Right lobe of liver (tissue), 4 donors: ENCODE measurements around the gene TMOD4.

Experiments used
- CTCF ChIP-seq, 4 donors: fragments of 200-600 bp in 3 of 4; fragments of 450-650 bp in 1 of 4; IDR thresholded peaks; one replicate each; pipeline versions ENCODE4 v1.5.1 to v1.8.0; 2016 to 2022; ENCODE audit warnings: antibody characterized with exemption in 4 of 4, mild to moderate bottlenecking in 2 of 4
- POLR2A ChIP-seq: fragments of 450-650 bp; IDR thresholded peaks from one replicate; pipeline ENCODE4 v1.6.1; 2017; ENCODE audit warnings: antibody characterized with exemption, mild to moderate bottlenecking
- donor health status: DM: no; HTN: no; CAD: no.
- donor health status: DM: no; HTN: no; CAD: no.
- donor health status: DM: no; HTN: yes; CAD: no.

DNA sequence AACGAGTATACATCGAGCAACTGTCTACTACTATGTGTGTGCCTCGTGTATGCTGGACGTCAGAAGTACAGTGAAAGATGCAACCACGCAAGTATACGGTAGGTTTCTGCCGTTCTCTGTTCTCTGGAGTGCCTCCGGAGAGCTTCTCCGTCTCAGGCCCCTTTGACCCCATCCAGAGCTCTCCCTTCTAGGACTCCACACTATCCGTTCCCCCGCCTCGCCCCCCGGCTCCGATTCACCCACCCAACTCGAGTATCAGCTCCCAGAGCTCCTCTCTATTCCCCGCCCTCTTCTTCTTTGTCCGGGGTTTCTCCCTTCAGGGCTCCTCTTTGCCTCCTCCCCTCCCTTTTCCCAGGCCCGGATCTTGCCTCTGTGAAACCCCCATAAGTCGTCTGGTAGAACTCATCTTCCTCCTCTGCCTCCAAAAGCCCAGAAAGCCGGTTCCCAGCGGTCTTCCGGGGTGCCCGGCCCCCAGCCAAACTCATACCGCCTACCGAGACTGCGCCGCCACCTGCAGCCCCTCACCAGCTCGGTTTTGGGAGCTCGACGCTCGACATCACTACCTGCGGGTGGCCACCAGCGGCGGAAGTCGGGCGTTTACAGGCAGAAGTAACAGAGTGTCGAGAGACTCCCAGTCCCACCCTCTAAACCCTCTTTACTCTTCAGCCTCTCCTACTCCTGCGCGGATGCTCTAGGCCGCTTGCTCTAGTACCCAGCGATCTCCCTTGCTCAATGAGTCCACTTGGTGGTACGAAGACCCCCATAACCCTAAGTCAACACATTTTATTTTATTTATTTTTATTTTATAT is 14.1 kb upstream of the TMOD4 start, which contains the start of gene VPS72:
- TF ChIP-seq CTCF (IDR thresholded peaks at IDR 0.05) (peak in 1 of 4 donors; percentile 24), POLR2A (peak; percentile 32)
